GM12873 (cell line): ENCODE results near the gene MYT1.

Source experiments
- TF ChIP-seq, protein P1 (sequence below): IDR thresholded peaks from 2 replicates; pipeline ENCODE4 v1.5.1; 2012; ENCODE audit warnings: low read depth, mild to moderate bottlenecking, moderate library complexity, low read length, control low read depth; ENCODE audit not compliant: insufficient read depth; ENCODE audit errors: missing control alignments

MYT1 gene

DNA sequence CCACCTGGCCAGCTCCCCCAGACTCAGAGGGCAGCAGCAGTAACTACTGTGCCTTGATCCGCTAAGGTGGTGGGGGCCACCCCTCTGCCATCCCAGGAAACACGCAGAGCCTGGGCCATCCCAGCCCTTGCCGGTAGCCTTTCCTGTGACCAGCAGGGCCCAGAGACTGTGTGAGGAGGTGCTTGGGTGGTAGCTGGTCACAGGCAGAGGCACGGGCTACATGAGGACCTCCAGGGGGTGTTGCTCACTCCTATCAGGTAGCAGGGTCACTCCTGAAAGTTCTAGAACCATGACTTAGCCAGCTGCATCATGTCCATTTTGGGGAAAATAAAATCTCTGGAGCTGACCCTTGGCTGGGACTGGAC, 114.0 kb downstream of the MYT1 start:
- TF ChIP-seq, protein P1, sequence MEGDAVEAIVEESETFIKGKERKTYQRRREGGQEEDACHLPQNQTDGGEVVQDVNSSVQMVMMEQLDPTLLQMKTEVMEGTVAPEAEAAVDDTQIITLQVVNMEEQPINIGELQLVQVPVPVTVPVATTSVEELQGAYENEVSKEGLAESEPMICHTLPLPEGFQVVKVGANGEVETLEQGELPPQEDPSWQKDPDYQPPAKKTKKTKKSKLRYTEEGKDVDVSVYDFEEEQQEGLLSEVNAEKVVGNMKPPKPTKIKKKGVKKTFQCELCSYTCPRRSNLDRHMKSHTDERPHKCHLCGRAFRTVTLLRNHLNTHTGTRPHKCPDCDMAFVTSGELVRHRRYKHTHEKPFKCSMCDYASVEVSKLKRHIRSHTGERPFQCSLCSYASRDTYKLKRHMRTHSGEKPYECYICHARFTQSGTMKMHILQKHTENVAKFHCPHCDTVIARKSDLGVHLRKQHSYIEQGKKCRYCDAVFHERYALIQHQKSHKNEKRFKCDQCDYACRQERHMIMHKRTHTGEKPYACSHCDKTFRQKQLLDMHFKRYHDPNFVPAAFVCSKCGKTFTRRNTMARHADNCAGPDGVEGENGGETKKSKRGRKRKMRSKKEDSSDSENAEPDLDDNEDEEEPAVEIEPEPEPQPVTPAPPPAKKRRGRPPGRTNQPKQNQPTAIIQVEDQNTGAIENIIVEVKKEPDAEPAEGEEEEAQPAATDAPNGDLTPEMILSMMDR: no peak

DNA sequence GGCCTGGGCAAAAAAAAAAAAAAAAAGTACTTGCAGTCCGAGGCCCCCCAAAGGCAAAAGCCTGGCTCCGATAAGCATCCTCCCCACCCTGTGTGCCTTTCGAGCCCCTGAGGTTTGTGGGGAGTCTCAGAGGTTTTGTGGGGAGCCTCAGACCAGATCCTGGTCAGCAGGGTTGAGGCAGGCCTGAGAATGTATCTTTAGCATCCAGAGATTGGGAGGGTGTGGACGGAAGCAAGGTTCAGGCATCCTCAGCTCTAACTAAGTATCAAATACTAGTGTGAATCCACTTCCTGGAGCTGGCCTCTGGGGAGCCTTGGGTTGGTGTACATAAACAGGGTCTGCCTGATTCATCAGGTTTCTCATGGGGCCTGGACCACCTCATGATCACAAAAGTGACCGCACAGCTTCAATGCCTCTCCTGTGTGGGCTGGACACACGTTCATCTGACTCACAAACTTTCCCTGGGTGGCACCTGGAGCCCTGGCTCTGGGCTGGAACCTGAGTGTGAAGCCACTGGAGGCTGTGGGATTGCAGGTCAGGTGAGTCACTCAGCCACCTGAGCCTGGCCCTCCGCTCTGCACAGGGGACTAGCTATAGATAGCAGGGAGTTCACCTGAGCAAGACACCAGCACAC, 115.7 kb downstream of the MYT1 start:
- TF ChIP-seq, protein P1: no peak

DNA sequence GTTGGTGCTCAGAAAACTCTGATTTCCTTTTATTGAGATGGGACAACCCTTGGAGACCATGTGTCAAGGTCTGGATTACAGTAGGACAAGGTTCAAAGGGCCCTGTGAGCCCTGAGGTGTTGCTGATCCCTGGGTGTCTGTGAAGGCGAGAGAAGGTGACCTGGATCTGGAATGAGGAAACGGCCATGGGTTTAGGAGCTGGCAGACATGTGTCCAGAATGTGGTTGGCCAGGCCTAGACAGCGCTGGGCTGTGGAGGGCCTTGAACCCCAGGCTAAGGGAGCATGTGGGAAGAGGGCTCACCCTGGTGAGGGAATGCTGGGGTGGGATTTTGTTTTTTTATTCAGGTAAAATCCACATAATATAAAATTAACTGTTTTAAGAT, 116.2 kb downstream of the MYT1 start:
- TF ChIP-seq, protein P1: no peak

DNA sequence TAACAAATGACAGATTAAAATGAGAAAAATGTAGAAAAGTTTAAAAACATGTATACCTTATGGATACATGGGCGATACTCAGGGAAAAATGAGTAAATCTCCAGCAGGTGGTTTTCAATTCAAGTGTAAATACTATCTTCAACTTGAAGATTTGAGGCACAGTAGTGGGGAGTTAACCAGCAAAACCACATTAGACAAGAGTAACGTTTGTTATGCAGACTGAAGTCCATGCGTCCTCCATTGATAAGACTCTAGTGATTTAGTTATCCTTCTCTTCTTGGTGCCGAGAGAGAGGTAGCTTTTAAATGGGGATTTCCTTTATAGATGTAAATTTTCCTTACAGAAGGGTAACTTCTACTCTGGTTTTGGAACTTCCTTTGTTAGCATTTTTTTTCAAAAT, 119.4 kb downstream of the MYT1 start:
- TF ChIP-seq, protein P1: no peak

DNA sequence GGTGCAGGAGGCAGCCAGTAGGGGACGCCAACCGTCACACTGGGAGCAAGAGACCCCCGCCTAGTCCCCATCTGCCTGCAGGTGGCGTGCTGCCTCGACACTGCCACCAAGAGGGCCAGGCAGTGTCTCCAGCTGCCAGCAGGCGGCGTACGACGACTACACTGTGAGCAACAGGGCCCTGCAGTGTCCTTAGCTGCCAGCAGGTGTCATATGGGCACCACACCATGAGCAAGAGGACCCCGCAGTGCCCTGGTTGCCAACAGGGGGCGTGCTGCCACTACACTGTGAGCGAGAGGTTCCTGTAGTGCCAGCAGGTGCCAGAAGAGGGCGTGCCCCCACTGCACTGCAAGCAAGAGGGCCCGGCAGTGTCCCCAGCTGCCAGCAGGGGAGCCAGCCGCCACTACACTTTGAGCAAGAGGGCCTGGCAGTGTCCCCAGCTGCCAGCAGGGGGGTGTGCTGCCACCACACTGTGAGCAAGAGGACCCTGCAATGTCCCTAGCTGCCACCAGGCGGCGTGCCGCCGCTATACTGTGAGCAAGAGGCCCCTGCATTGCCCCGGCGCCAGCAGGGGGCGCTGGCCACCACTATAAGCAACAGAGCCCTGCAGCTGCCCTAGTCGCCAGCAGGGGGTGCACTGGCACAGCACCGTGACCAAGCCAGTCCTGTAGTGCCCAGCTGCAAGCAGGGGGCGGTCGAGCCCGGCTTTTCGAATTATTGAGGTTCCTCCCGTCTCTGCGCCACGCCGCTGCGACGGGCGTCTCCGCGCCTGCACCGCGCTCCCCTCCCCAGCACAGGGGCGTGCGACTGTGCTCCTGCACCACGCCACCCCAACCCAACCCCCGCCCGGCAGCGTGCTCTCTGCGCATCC, 121.6 kb downstream of the MYT1 start:
- TF ChIP-seq, protein P1: peak; percentile 95
